Thymus (tissue), 11 donors: Measurements from ENCODE around the gene TBATA. TPM values are rescaled to one million over a fixed set of nuclear protein-coding genes. Genes with fewer than 3 reads are reported as not detected.

Source experiments
- DNase-seq, 9 donors: peaks; one replicate each; pipeline ENCODE4 v3.0.0-alpha.2; 2013; ENCODE audit warnings: low spot score in 9 of 9, low read depth in 6 of 9, missing footprints in 1 of 9
- H3K27ac ChIP-seq, 2 donors: one replicate each; pipeline ENCODE4 v1.5.1; 2013; ENCODE audit warnings: control low read depth in 1 of 2, low read depth in 1 of 2, low read length in 1 of 2, mild to moderate bottlenecking in 1 of 2, moderate library complexity in 1 of 2
- H3K27me3 ChIP-seq, 2 donors: one replicate each; pipeline ENCODE4 v1.5.1; 2013; ENCODE audit warnings: low read length in 1 of 2; ENCODE audit not compliant: control insufficient read depth in 2 of 2, insufficient read depth in 1 of 2
- H3K36me3 ChIP-seq, 2 donors: one replicate each; pipeline ENCODE4 v1.5.1; 2013; ENCODE audit warnings: low read length in 1 of 2, mild to moderate bottlenecking in 1 of 2, moderate library complexity in 1 of 2; ENCODE audit not compliant: control insufficient read depth in 2 of 2, insufficient read depth in 2 of 2
- H3K4me1 ChIP-seq, 2 donors: one replicate each; pipeline ENCODE4 v1.5.1; 2013; ENCODE audit warnings: low read length in 2 of 2; ENCODE audit not compliant: control insufficient read depth in 2 of 2, insufficient read depth in 2 of 2
- H3K4me3 ChIP-seq, 2 donors: one replicate each; pipeline ENCODE4 v1.5.1; 2013; ENCODE audit warnings: low read length in 2 of 2, control low read depth in 1 of 2, mild to moderate bottlenecking in 1 of 2
- H3K9me3 ChIP-seq, 2 donors: one replicate each; pipeline ENCODE4 v1.5.1; 2013; ENCODE audit warnings: low read length in 1 of 2, mild to moderate bottlenecking in 1 of 2; ENCODE audit not compliant: control insufficient read depth in 2 of 2, insufficient read depth in 1 of 2
- WGBS: extraction: QIAGEN DNeasy Blood & Tissue Kit; methylation state at CpG from one replicate; pipeline ENCODE4 v1.1.7; 2013; 5-methylcytosine and 5-hydroxymethylcytosine counted together
- polyA plus RNA-seq: library from polyadenylated mRNA; stranded (reverse); fragments of 200-250 nt; gene quantifications from one replicate; pipeline ENCODE4 v1.2.3, GENCODE V29; 2013
- total RNA-seq: library from RNA; stranded (reverse); fragments of 120-200 nt; gene quantifications from one replicate; pipeline ENCODE4 v1.2.4, GENCODE V29; 2013
- donor health status: healthy.

Gene TBATA
- total and polyA plus RNA-seq, 2 donors = 42.1 to 134 TPM

DNA sequence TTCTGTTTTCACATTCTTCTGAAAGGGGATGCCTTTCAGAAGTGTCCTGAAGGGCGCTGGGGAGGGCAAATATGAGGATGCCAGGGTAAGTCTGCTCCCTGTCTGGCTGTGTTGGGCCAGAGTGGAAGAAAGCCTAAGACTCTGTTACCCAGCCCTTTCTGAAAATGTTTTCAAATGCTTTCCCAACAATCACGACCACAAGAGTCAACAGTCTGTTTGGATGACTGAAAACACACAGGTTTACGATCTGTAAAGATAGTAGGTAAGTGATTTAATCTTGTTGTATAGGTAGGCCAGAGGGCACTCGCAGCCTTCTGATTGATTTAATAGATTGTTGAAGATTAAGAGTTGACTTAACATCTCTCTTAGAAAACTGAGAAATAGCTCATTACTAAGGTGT lies 43.7 kb upstream of the TBATA start:
- no peaks in the 10 kb centered on the region for H3K9me3 ChIP-seq
- no peaks in the 10 kb centered on the region for H3K4me1 ChIP-seq
- no peak overlapping the region for H3K27ac ChIP-seq
- H3K36me3 ChIP-seq = peaks cover 4 to 6% of the 10 kb centered on the region in 2 donors
- H3K4me3 ChIP-seq = no peak overlapping the region
- H3K27me3 ChIP-seq = no peaks in the 10 kb centered on the region
- over 99% methylated on average over 4 of the region's 4 CpGs for WGBS
- DNase-seq = no peak

DNA sequence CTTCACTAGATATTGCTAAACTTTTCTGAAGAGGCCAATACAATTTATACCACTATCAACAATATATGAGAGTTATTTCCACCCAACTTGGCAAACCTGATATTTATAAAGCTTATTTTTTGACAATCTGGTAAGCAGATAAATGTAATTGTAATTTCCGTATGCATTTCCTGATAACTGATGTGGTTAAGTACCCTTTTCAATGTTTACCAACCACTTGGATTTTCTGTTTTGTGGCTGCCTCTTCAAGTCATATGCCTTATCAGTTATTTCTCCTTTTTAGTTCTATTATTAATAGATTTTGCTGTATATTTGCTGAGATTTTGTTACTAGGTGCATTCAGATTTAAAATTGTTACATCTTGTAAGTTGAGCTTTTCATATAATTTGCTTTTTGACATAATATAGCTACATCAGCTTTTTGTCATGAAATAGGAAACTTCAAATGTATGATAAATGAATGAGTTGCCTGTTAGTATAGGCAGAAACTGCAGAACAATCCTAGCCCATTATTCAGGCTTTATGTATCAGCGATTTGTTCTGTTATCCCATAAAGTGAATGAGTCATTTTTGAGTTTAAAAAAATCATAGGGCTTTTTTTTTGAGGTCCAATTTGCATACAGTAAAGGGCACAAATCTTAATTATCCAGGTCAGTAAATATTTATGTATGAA lies 42.0 kb upstream of the TBATA start:
- 84% methylated on average over 2 of the region's 2 CpGs for WGBS

DNA sequence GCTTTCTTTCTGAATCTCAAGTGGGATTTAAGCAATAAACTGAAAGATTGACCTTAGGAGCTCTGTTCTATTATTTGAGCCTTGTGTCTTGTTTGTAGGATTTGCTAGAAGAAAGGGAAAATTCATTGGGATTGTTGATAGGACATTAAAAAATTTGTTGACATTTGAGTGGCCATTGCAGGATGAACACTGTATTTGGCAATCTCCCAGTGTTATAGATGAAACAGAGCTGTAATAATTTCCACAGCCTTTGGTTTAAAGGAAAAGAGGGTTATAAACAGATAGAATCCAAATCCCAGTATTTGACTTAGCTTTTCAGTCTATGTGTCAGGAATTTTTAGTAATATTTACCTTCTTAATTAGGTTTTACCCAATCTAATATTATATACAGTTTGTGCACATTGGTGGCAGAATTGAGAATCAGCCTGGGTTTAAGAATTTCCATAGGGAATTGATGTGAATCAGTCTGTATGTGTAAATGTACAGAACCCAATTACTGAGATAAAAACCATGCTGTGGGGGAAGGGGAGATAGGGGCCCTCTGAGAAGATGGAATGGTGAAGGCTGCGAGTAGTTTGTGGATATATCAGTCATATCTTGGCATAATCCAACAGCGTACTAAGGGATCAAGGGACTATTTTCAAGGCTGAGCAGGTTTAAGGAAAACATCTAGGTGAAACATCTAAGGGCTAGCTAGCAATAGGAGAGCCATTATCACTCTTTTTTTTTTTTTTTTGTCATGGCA lies 37.1 kb upstream of the TBATA start:
- no peak for DNase-seq
- Histone ChIP-seq H3K4me3 (no peak overlapping the region), H3K36me3 (peaks cover 4 to 11% of the 10 kb centered on the region in 2 donors), H3K27ac (no peak overlapping the region), H3K27me3 (no peaks in the 10 kb centered on the region), H3K9me3 (no peaks in the 10 kb centered on the region), H3K4me1 (no peaks in the 10 kb centered on the region)
- WGBS = 95% methylated on average over 2 of the region's 2 CpGs

More for the DNA sequence above, 42.0 kb upstream of the TBATA start:
- no peak overlapping the region for H3K4me3 ChIP-seq
- H3K9me3 ChIP-seq = no peaks in the 10 kb centered on the region
- H3K27ac ChIP-seq = no peak overlapping the region
- H3K36me3 ChIP-seq = peaks cover 4 to 6% of the 10 kb centered on the region in 2 donors
- H3K4me1 ChIP-seq = no peaks in the 10 kb centered on the region
- DNase-seq = no peak
- no peaks in the 10 kb centered on the region for H3K27me3 ChIP-seq

DNA sequence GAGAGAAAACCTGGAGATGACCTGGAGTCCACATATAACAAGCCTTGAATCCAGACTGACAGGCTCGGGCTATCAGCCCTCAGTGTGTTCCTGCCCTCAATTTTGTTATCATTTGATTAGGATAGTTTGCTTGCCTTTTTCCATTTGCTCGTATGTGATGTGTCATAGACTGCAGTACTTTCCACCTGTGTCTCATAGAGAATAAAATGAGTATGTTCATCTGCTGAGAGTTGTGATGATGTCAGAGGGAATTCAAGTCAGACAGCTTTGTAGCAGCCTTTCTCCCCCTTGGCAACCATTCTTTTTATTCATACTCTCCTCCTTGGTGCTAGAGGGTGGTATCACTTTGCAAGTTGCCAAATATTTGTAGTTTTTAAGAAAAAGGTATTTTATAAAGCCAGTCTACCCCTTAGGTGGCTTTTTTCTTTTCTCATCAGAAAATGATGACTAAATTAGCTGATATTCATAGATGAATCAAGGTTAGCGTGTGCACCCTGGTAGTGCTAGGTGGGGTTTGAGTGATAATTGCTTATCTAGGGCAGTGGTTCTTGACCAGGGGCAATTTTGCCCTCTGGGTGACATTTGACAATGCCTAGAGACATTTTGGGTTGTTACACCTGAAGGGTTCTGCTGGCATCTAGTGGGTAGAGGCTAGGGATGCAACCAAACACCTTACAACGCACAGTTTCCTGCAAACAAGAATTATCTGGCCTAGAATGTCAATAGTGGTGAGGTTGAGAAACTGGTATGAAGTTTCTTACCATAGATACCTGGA lies 36.0 kb upstream of the TBATA start:
- peak in 1 of 9 donors; percentile 15 for DNase-seq
- peaks cover 2 to 6% of the 10 kb centered on the region in 2 donors for H3K4me1 ChIP-seq
- no peaks in the 10 kb centered on the region for H3K27me3 ChIP-seq
- peaks cover 4 to 9% of the 10 kb centered on the region in 2 donors for H3K36me3 ChIP-seq
- H3K9me3 ChIP-seq = no peaks in the 10 kb centered on the region
- no peak overlapping the region for H3K27ac ChIP-seq
- WGBS = 96% methylated on average over 4 of the region's 4 CpGs
- H3K4me3 ChIP-seq = no peak overlapping the region

DNA sequence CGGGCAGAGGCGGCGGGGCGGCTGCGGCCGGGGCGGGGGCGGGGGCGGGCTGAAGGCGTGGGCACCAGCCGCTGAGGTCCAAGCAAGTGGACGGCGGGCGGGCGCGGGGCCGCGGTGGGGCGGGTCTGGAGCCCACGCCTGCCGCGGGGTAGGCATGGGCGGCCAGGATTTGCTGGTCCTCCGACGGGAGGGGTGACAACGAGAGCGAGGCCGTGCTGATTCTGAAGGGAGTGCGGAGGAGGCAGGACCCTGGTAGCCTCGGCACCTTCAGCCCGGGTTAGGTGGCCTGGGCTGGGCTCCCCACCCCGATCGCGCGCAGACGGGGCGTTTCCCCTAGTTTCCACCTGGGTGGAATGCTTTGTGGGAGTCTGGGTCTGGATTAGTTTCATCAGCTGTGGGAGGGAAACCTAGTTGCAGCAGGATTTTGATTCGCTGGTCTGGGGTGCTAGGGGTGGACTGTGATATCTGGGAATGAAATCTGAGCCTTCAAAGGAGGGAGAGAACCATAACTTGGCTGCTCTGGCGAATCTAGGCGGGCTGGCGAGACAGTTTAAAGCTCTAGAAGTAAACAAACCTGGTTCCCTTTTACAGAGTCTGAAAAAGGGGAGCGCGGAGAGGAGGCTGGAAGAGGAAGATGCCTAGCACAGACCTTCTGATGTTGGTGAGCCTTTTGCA lies 31.2 kb upstream of the TBATA start:
- no peaks in the 10 kb centered on the region for H3K27me3 ChIP-seq
- H3K36me3 ChIP-seq = peaks cover 0 to 4% of the 10 kb centered on the region in 2 donors
- peak overlapping the region; percentile 56 to 67 for H3K4me3 ChIP-seq
- H3K4me1 ChIP-seq = peaks cover 2 to 13% of the 10 kb centered on the region in 2 donors
- H3K9me3 ChIP-seq = no peaks in the 10 kb centered on the region
- WGBS = 3% methylated on average over 43 of the region's 43 CpGs
- DNase-seq = peak in 7 of 9 donors; percentile 10 to 45 (median 22)
- peak overlapping the region; percentile 62 to 63 for H3K27ac ChIP-seq

DNA sequence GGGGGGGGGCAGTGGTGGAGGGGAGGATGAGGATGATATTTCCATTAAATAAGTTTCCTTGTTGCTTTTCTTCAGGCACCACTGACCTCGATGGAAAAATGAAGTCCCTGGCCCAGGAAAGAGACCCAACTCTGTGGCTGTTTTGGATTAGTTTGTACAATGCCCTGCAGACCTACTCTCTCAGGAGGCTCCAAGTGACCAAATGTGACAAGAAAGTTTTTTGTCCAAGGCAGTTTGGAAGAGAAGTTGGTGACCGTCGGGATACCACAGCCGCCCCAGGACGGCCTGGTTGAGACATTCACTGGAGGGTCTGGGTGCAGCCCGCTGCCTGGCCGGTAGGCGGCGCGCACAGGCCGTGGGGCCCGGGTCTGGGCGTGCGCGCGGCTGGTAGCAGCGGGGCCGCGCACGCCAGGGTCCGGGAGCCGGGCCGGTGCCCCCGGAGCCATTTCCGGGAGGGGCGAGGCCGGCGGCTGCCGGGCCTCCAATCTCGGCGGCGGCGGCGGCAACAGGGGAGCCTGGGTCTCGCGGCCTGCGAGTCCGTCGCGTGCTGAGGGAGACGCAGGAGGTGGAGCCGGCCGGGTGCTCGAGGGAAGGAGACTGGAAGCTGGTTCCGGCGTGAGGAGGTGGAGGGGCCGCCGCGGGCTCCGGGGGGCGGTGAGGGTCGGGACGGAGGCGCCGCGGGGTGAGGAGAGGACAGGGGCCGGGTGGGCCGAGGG lies 30.5 kb upstream of the TBATA start, which contains the start of gene SGPL1:
SGPL1 (plus strand) TSS at position 445 of the 716 bp plus-strand sequence. CDS start 906 bp downstream, outside the sequence.
- peaks cover 0 to 4% of the 10 kb centered on the region in 2 donors for H3K36me3 ChIP-seq
- H3K27ac ChIP-seq = peak within 1 kb of the TSS; percentile 62 to 63
- WGBS = 3% methylated on average over 58 of the region's 58 CpGs
- H3K9me3 ChIP-seq = no peaks in the 10 kb centered on the region
- H3K27me3 ChIP-seq = no peaks in the 10 kb centered on the region
- peak; percentile 33 to 88 (median 78) for DNase-seq
- H3K4me3 ChIP-seq = peak within 1 kb of the TSS; percentile 56 to 67
- peaks cover 2 to 13% of the 10 kb centered on the region in 2 donors for H3K4me1 ChIP-seq

DNA sequence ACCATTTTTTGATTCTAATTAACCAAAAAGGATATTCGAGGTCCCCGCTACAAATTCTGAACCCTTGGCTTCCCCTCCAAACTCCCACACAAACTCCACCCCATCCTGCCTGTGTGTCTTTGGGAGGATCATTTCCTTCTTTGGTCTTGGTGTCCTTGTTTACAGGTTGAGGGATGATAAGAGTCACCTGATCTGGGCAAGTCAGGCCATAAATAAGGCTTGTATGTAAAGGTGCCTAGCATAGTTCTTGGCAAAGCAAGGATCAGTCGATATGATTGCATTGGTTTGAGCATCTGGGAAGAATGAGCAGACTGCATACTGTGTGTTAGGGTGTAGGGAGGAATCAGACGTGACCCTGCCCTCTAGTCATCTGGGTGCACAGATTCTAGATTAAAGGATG lies 28.9 kb upstream of the TBATA start:
- WGBS = 96% methylated on average over 4 of the region's 4 CpGs
- no peaks in the 10 kb centered on the region for H3K9me3 ChIP-seq
- no peak overlapping the region for H3K4me3 ChIP-seq
- peaks cover 2 to 13% of the 10 kb centered on the region in 2 donors for H3K4me1 ChIP-seq
- peaks cover 0 to 3% of the 10 kb centered on the region in 2 donors for H3K36me3 ChIP-seq
- H3K27me3 ChIP-seq = no peaks in the 10 kb centered on the region
- DNase-seq = no peak
- no peak overlapping the region for H3K27ac ChIP-seq

DNA sequence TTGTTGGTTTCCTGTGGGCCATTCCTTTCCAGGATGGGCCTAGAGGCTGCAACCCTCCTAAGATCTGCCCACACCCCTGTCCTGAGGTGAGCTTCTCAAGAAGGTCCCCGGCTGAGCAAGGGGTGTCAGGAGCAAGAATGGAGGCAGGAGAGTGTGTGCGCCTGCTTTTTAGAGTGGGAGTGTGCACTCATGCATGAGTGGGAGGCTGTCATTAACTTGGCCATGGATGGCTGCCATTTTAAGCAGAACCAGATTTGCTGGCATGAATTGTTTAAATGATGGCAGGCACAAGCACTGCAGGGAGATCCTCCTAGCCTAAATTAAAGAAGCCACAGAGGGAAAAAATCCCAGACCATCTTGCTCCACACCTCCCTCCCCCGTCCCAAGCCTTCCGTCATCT lies 27.6 kb upstream of the TBATA start:
- WGBS = 96% methylated on average over 4 of the region's 4 CpGs
- Histone ChIP-seq H3K27me3 (no peaks in the 10 kb centered on the region), H3K27ac (no peak overlapping the region), H3K9me3 (no peaks in the 10 kb centered on the region), H3K36me3 (no peaks in the 10 kb centered on the region), H3K4me1 (peaks cover 2 to 13% of the 10 kb centered on the region in 2 donors), H3K4me3 (no peak overlapping the region)
- no peak for DNase-seq
